HG03521 (cell line): ENCODE measurements around the gene UBE2J1.
"Not testable (repeated sequence)": the region's sequence is repeated elsewhere in the genome, so short reads cannot be mapped to it uniquely, and the experiment has no call there.

ENCODE experiments used
- ATAC-seq: cut with Tn5 transposase; IDR thresholded peaks from one replicate; pipeline ENCODE4 v1.9.1; 2021; ENCODE audit warnings: mild to moderate bottlenecking, moderate library complexity; ENCODE audit not compliant: unreplicated experiment

Gene UBE2J1, protein sequence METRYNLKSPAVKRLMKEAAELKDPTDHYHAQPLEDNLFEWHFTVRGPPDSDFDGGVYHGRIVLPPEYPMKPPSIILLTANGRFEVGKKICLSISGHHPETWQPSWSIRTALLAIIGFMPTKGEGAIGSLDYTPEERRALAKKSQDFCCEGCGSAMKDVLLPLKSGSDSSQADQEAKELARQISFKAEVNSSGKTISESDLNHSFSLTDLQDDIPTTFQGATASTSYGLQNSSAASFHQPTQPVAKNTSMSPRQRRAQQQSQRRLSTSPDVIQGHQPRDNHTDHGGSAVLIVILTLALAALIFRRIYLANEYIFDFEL

DNA sequence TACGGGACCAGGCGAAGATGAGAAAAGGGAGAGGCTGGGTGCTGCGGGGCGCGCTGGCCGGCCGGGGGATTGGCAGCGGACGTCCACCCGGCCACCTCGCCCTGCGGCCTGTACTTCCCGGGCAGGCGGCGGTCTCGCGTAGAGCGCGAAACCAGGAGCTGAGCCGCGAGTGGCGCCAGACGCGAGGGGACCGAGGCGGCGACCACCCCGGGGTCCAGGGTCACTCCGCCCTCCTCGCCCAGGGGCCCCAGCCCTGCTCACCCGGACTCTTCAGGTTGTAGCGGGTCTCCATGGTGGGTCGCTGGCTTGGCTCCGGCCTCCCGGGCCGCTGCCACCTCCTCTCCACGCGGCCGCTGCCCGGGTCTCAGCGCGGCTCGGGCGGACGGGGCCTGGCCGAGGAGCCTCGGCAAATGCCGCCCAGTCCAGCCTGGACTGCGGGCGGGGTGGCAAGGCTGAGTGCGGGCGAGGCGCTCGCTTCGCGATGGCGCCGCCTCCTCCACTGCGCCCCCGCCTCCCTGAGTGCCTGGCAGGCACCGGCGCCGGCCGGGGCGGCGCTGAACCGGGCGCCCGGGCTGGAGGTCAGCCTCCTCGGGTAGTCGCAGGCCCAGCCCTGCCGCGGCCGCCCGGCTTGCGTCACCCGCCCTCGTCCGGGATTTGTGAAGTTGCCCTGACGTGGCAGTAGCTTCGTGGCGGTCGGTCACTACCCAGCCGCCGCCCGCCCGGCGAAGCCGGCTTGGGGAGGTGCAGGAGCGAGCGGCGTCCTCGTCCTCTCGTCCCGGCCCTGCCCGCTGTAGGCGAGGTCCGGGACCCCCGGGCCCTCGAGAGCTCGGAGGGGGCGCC, at the start of gene UBE2J1:
Gene UBE2J1, minus strand, starts transcription at position 445 of the 840 bp plus-strand sequence. Its CDS starts 153 bp downstream, at position 292.
- ATAC-seq: peak; percentile 45

DNA sequence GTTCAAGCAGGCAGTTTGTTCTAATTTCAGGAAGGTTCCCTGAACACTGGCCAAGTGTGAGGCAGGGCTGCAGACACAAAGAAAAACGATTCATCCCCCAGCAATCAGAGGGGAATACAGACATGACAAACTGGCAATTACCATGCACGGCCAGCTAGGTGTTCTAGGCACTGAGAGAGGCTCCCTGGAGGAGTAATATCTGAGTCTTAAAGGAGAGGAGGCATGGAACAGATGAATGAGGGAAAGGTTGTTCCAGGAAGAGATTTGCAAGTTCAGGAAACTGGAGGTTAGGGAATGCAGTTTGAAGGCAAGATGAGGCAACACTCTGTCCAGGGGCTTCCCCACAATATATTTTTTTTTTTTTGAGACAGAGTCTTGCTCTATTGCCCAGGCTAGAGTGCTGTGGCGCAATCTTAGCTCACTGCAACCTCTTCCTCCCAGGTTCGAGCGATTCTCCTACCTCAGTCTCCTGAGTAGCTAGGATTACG, 48.4 kb upstream of the UBE2J1 start:
- no peak for ATAC-seq

DNA sequence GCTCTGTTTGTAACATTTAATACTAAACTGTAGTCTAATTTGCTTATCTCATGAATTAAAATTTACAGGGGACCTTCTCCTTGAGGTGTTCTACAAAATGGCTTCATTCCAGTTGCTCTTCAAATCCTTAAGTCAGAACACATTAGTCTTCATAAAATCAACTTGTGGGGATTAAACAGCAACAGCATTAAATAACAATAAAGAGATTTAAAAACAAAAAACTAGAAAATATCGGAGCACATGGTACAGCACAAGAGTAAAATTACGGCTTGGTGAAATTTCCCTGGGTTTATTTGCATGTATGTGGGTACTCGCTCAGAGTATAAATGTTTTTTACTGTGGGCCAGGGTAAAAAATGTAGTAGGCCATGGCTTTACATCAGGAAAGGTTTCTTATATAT, 47.5 kb upstream of the UBE2J1 start:
- ATAC-seq: no peak

DNA sequence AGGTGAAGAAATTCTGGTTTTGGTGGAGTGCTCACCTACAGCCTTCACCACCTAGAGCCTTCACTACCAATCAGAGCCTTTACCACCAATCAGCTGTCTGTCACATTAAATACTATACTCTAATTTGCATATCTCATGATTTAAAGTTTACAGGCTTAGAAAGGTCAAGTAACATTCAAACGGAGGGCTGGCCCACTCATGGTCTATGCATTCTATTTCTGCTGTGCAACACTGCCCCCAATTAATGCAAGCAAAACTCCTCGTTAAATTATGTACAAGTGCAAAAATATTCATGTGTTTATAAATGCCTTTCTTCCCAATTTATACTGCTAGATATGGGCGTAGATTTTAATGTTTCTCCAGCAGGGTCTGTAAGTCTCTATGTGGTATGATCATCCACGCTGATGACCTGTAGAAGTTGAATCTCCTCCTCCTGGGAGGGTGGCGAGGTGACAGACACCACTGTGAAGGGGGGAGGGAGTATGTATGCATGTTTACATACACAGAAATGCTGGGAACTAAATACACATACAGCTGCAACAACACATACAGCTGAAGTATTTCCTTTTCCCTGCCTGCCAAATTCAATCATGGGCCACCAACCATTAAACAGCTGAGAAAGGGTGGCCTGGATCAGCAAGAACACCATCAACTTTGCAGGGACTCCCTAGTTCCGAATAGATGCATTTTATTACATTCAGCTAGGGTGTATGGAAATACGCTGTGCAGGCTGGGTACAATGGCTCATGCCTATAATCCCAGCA, 46.4 kb upstream of the UBE2J1 start:
- no peak for ATAC-seq

DNA sequence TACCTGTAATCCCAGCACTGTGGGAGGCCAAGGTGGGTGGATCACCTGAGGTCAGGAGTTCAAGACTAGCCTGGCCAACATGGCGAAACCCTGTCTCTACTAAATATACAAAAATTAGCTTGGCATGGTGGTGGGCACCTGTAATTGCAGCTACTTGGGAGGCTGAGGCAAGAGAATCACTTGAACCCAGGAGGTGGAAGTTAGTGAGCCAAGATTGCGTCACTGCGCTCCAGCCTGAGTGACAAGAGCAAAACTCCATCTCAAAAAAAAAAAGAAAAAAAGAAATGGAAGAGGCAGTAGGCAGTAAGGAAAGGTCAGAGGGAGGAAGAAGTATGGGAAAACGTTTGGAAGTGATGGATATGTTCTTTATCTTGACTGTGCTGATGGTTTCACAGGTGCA, 45.4 kb upstream of the UBE2J1 start:
- ATAC-seq: not testable (repeated sequence)

DNA sequence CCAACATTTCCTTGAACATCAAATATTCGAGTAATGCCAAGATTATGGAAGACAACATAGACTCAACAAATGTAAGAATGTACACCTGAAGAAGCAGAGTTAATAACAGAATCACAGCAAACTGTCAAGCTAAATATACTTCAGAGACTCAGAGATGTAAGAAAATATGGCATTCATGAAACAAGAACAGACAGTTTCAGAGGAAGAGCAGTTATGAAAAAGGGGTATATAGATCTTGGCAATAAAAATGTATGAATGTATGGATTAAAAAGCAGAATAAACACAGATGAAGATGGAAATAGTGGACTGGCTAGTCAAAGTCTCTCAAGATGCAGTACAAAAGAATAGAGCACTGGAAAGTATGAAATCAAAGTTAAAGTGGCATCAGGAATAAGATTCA, 41.1 kb upstream of the UBE2J1 start:
- ATAC-seq: no peak

DNA sequence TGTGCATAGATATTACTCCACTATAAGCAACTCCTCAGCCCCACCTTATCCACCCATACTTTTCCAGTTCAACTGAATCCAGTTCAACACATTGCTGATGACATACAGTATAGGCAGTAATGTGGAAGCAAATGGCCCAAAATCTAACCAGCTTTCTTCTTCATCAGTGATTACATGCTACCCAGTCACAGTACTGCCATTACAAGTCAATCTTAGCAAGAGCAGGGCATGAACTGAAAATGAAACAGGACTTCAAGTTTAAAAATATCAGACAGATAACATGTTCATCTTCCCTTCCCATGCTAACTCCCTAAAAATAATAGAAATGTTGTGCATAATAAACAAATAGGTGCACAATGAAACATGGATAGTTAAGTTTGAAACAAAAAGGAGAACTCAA, 40.3 kb upstream of the UBE2J1 start:
- no peak for ATAC-seq

DNA sequence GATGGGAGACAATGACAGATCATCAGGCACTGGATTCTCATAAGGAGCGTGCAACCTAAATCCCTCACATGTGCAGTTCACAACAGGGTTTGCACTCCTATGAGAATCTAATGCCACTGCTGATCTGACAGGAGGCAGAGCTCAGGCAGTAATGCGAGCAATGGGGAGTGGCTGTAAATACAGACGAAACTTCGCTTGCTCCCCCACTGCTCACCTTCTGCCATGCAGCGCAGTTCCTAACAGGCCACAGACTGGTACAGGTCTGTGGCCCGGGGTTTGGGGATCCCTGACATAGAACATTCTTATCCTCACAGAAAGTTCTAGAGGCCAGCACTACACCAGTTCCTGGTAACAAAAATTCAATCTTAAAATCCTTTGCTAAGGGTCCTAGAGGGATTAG, 36.3 kb upstream of the UBE2J1 start:
- no peak for ATAC-seq

DNA sequence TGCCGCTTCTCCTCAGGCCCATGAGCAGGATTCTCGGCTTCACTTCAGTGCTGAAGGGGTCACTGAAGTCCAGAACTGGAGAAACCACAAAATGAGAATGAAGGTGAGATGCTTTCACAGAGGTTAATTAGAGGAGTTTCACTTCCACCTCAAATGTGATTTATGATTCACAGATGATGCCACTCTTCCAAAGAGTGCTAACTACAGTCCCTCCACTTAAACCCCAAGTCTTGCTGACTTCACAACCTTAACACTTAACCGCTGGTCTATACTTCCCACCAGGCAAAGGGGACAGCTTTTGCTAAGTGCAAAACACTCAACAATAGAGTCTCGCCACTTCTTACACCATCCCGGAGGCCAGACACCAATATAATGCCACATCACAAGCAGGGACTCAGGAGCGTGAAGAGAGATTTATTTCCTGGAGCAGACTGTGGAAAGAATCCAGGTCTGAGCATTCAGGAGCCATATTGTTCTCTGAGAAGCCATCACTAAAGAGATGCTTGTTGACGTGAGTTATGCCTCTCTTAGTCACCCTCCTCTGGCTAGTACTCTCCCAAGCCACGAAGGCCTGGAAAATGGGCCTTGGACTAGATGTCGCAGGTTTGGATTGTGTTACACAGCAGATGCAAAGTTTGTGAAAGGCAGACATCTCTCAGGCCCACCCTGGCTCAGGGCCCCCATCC, 35.1 kb upstream of the UBE2J1 start:
- peak; percentile 95 for ATAC-seq

DNA sequence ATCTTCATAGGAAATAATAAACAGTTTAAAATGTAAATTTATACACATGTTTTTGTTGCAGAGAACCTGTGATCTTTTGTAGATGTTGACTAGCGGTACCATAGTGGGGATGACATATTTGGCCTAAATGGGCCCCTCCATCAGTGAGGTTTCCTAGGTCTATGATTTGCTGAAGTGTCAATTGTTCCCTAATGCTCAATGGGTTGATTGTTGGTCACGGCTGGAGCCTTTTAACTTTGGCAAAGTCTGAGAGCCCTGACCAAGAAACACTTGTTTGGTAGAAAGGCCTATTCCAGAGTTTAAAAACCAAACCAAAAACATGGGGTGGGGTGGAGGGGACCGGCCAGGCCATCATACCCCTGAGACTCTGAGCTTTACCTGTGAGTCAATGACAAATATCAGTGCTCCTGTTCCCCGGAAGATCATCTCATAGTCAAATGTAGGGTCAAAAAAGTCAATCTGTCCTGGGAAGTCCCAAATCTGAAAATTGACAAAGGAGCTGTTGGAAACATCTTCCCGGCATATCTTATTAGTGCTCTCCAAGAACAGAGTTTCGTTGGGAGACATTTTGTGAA, 34.5 kb upstream of the UBE2J1 start:
- no peak for ATAC-seq

DNA sequence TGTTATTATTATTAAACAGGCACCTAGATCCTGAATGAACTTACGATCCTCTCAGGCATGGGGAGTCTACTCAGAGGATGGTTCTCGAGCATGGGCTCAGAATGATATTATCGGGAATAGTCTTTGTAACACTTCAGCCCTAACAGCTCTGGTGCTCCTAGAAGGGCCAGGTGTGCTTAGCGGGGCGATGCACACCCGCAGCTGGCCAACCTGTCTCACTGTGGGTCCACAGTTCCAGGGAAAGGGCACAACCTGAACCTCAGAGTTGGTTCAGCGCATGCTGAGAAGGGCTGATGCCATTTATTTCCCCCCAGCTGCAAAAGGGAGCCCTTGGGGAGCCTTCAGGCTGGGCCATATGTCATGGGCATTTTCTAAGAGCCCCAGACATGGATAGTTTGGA, 33.3 kb upstream of the UBE2J1 start:
- ATAC-seq: no peak

DNA sequence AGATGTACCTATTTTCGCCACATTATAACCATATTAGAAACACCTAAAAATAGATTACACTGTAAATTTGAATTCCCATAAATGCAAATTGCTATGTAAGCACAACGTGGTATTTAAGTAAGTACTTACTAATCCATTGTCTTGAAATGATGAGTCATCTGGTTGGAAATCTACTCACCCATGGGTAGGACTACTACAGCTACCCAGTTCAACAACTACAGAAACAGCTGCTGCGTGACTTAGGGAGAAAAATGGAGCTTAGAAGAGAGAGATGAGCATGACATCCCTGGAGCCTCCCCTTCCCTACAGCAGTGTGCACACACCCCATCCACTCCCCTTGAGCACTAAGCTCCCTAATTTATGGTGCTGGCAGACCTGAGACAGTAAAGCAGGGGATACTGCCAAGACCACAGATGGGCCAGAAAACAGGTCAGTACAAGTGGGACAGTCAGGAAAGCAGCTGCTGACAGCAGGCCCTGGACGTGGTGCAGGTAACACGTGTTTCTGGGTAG, 32.7 kb upstream of the UBE2J1 start:
- no peak for ATAC-seq

DNA sequence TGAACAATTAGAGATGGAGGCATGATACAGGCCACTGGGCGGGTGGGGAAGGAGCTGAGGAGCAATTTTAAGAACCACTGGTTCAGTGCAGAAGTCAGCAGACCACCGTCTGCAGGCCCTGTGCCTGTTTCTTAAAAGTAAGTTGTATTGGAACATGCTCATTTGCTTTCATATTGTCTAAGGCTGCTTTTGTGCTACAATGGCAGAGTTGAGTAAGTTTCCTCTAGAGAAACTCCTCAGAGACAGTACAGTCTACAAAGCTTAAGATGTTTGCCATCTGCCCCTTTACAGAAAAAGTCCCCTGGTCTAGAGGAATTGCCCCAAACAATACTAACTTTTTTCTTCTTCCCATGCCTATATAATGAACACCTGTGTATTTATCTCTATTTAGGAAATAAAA, 28.5 kb upstream of the UBE2J1 start:
- no peak for ATAC-seq

DNA sequence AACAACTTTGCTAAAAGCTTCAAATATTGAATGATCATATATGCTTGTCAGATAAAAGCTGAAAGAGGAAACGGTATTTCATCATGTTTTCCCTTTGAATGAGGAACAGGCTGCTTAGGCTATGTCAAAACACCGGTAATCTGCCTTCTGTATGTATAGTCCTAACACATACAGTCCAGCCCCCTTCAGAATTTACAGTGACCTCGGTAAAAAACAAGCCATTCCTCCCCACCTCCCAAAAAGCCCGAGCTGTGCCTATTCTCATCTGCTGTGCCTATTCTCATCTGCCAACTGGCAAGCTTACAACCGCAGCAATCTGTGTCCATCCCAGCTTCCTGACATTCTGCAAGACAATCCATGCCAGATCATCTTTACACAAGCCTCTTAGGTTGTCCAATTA, 26.8 kb upstream of the UBE2J1 start:
- no peak for ATAC-seq

DNA sequence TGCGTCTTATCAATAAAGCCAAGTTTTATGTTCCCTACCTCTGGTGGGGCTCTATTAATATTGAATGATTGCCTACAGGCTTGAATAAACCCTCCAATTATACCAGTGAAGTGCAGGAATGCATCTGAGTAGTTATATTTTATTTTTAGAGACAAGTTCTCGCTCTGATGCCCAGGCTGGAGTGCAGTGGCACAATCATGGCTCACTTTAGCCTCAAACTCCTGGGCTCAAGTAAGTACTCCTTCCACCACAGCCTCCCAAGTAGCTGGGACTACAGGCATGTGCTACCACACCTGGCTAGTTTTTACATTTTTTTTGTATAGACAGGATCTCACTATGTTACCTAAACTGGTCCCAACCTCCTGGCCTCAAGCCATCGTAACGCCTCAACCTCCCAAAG, 26.1 kb upstream of the UBE2J1 start:
- no peak for ATAC-seq

DNA sequence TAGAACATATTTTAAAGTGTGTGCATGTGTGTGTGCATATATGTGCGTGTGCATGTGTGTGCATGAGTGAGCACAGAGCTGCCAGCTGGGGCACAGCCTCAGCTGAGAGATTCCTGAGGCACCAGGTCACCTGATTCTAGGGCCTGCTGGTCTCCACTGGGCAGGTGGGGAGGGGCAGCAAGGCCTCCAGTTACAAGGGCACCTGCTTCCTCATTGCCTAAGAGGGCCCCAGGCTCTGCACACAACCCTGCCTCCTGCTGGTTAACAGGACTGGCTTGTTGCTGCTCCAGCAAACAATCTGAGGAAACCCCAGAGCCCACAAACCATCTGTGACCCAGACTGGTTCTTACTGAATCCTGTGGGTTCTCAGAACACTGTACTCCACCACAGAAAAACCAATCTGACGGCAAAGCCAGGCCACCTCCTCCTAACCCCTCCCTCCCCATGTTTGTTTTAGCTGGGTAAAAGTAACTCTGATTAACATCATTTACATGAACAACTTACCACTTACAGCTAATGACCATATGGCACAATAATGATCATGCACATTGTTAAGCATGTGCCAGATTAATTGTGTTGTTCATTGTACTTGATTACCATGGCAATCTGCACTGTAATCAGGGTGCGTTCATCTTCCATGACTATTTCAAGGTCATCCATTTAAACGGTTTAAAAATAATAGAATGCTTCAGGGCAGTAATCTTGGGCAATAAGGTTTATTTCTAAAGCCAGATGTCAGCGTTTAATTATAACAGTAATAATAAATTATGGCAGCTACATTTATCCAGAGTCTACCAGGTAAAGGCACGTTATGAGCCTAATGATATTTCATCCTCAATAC, 23.1 kb upstream of the UBE2J1 start:
- peak; percentile 79 for ATAC-seq

DNA sequence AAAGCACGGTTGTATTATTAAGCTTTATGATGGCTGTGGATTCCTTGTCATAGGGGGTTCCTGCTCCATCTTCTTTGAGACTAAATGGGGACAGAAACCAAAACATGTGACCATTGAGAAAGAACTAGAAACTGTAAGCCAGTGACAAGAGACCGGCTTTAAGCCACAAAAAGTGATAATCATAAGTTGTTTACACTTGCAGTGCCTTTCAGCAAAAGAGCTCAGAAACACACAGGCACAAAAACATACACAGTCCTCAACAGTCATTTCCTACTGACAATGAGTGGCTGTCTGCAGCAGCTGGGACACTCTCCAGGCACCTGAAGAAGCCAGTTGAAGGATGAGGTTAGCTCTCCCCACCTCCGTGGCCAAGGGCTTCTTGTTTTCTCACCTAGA, 20.0 kb upstream of the UBE2J1 start:
- ATAC-seq: peak; percentile 34

DNA sequence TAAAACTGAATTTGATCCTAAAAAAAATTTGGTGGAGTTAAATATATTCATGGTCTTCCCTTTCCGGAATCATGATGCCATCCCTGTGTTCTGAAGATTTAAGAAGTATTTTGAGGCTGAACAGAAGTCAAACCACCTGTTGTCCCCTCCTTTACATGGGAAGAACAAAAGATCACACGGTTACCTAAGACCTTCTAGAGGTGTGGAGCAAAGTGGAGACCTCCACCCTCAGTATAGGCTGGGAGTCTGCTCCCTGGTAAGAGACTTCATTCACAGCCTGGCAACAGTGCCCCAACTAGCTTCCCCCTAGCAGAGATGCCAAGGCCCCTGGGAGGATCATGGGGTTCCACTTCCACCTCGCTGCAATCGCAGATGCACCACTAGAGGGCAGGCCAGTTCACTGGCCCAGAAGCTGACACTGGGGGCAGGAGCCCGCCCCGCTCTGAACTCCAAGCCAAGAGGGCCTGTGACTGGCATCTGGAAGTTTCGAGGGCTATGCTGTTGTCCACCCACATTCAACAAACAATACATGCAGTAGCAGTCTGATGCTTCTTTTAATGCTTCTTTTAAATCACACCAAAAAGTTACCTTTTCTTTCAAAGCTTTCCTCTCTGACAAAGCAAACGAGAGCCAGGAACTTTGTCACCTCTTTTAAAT, 19.5 kb upstream of the UBE2J1 start:
- peak; percentile 62 for ATAC-seq

DNA sequence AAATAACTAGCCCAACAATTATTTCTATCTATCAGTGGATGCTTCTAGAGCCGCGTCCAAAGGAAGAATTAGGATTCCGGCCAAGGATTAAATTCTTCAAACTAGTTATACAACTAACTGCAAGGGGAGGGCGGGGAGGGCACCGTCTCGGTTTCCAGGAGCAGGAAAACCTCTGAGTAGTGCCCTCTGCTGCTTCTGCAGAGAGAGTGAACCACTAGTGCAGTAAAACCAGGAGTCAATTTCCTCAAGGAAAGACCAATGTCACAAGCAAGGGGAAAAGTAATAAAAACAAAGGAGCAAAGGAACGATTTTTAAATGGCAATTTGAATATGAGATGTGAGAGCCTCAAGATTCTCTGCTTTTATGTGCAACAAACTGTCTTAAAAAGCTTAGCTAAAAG, 16.5 kb upstream of the UBE2J1 start:
- ATAC-seq: no peak
